Measurements from ENCODE around the gene SNRPD3. TPM values are rescaled to one million over a fixed set of nuclear protein-coding genes. Genes with fewer than 3 reads are reported as not detected.

Gene SNRPD3
- total RNA-seq, 1 donor from 2014 or later: 160 TPM

GRCh38 chr22:24578355-24579257 lies 22.8 kb downstream of the SNRPD3 start:
- no peak for TF ChIP-seq CTCF (IDR thresholded peaks at IDR 0.05; ENCODE audit: insufficient read depth, low read length, poor library complexity, severe bottlenecking)
- Histone ChIP-seq H3K4me3 (ENCODE audit: low read depth, low read length) (no peak overlapping the region), H3K27me3 (ENCODE audit: control insufficient read depth, insufficient read depth, low read length) (no peaks in the 10 kb centered on the region), H3K36me3 (ENCODE audit: control insufficient read depth, insufficient read depth, low read length) (no peaks in the 10 kb centered on the region)
- DNase-seq (ENCODE audit: low read depth): no peak

GRCh38 chr22:24579258-24579601 lies 23.4 kb downstream of the SNRPD3 start:
- Histone ChIP-seq H3K36me3 (ENCODE audit: control insufficient read depth, insufficient read depth, low read length) (no peaks in the 10 kb centered on the region), H3K27me3 (ENCODE audit: control insufficient read depth, insufficient read depth, low read length) (no peaks in the 10 kb centered on the region), H3K4me3 (ENCODE audit: low read depth, low read length) (no peak overlapping the region)
- TF ChIP-seq CTCF (IDR thresholded peaks at IDR 0.05; ENCODE audit: insufficient read depth, low read length, poor library complexity, severe bottlenecking): no peak
- no peak for DNase-seq (ENCODE audit: low read depth)

GRCh38 chr22:24580276-24580675 lies 24.5 kb downstream of the SNRPD3 start:
- no peak for DNase-seq (ENCODE audit: low read depth)
- Histone ChIP-seq H3K27me3 (ENCODE audit: control insufficient read depth, insufficient read depth, low read length) (no peaks in the 10 kb centered on the region), H3K36me3 (ENCODE audit: control insufficient read depth, insufficient read depth, low read length) (no peaks in the 10 kb centered on the region), H3K4me3 (ENCODE audit: low read depth, low read length) (no peak overlapping the region)
- TF ChIP-seq CTCF (IDR thresholded peaks at IDR 0.05; ENCODE audit: insufficient read depth, low read length, poor library complexity, severe bottlenecking): no peak

DNA sequence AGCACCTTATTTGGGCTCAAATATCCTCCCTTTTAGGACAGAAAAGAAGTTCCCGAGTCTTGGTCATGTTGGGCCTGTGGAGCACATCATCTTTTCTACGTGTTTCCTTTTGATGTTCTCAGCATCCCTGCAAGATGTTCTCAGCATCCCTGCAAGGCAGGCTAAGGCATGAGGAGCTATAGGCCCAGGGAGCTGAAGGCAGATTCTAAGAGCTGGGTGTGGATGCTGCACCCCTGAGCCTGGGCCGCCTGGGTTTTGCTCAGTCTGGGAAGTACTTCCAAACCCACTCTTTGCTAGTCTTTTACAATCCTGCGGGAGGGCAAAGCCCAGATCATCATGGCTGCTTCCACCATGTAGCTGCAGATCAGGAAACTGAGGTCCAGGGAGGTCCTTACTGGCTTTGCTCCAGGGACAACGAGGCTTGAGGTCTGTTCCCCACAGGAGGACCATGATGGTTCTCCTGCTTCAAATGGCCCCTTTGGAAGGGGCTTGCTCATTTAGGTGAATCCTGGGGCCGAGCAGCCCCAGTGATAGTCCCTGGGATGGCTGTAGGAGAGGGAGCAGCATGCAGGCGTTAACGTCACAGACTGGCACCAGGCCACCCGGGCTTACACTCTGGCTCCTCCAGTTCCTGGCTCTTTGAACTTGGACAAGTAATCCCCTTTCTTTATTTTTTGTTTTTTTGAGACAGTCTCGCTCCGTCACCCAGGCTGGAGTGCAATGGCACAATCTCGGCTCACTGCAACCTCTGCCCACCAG lies 26.4 kb downstream of the SNRPD3 start:
- no peaks in the 10 kb centered on the region for H3K36me3 ChIP-seq (ENCODE audit: control insufficient read depth, insufficient read depth, low read length)
- no peak overlapping the region for H3K4me3 ChIP-seq (ENCODE audit: low read depth, low read length)
- TF ChIP-seq CTCF (IDR thresholded peaks at IDR 0.05; ENCODE audit: insufficient read depth, low read length, poor library complexity, severe bottlenecking): no peak
- DNase-seq (ENCODE audit: low read depth): no peak
- no peaks in the 10 kb centered on the region for H3K27me3 ChIP-seq (ENCODE audit: control insufficient read depth, insufficient read depth, low read length)

DNA sequence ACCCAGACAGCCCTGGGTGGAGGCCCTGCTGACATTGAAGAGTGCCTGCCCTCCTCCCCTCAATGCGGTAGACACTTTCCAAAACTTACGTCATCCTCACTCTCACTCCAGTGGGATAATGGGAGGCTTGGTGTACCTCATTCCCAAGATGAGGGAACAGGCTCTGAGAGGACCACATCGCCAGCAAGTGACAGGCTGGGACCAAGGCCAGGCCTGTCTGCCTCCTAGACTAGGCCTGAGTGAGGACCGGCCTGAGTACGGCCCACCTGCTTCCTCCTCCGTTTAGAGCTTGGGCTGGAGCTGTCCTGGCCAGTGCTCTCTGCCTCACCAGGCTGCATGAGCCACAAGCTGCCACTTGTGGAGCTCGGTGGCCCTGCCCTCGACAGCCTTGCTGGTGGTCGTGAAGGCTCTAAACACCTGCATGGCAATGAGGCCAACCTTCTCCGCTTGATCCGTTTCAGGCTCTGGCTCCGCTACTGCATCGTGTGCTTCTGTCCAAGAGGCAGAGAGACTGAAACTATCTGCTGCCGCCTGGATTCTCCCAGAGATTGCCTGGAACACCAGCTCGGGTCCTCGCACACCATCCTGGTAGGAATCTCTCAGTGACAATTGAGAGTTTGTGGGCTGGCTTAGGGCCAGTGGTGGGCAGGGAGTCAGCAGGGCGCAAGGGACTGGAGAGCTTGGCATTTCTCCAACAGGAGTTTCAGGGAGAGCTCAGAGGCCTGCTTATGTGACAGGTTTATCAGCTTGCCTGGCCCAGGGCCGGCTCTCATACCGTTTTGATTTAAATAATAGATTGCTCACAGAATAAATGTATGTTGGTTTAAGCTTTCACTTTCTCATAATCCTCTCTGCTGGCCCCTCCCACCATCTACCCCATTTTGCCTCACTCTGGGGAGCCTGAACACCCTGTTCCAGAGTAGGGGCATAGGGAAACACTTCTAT lies 27.7 kb downstream of the SNRPD3 start:
- Histone ChIP-seq H3K27me3 (ENCODE audit: control insufficient read depth, insufficient read depth, low read length) (no peaks in the 10 kb centered on the region), H3K4me3 (ENCODE audit: low read depth, low read length) (no peak overlapping the region), H3K36me3 (ENCODE audit: control insufficient read depth, insufficient read depth, low read length) (peaks cover 1% of the 10 kb centered on the region)
- TF ChIP-seq CTCF (IDR thresholded peaks at IDR 0.05; ENCODE audit: insufficient read depth, low read length, poor library complexity, severe bottlenecking): no peak
- DNase-seq (ENCODE audit: low read depth): no peak

Measured in kidney epithelial cell (primary cell).